ENCODE data around the gene EFCAB7.
"Not testable (repeated sequence)": the region's sequence is repeated elsewhere in the genome, so short reads cannot be mapped to it uniquely, and the experiment has no call there.

- not testable (repeated sequence) for TF ChIP-seq SP1 (IDR thresholded peaks at IDR 0.05); SP1 (CRISPR knock-in tag; IDR thresholded peaks at IDR 0.05); JUND (CRISPR knock-in tag; IDR thresholded peaks at IDR 0.05)
- TF ChIP-seq, protein P1, sequence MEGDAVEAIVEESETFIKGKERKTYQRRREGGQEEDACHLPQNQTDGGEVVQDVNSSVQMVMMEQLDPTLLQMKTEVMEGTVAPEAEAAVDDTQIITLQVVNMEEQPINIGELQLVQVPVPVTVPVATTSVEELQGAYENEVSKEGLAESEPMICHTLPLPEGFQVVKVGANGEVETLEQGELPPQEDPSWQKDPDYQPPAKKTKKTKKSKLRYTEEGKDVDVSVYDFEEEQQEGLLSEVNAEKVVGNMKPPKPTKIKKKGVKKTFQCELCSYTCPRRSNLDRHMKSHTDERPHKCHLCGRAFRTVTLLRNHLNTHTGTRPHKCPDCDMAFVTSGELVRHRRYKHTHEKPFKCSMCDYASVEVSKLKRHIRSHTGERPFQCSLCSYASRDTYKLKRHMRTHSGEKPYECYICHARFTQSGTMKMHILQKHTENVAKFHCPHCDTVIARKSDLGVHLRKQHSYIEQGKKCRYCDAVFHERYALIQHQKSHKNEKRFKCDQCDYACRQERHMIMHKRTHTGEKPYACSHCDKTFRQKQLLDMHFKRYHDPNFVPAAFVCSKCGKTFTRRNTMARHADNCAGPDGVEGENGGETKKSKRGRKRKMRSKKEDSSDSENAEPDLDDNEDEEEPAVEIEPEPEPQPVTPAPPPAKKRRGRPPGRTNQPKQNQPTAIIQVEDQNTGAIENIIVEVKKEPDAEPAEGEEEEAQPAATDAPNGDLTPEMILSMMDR (CRISPR knock-in tag; IDR thresholded peaks at IDR 0.05) = not testable (repeated sequence)
- TF ChIP-seq, protein P2, sequence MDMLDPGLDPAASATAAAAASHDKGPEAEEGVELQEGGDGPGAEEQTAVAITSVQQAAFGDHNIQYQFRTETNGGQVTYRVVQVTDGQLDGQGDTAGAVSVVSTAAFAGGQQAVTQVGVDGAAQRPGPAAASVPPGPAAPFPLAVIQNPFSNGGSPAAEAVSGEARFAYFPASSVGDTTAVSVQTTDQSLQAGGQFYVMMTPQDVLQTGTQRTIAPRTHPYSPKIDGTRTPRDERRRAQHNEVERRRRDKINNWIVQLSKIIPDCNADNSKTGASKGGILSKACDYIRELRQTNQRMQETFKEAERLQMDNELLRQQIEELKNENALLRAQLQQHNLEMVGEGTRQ (IDR thresholded peaks at IDR 0.05; ENCODE audit: low read depth, low read length) = not testable (repeated sequence)
- TF ChIP-seq, protein P2 (CRISPR knock-in tag; IDR thresholded peaks at IDR 0.05; ENCODE audit: borderline replicate concordance) = not testable (repeated sequence)
Measured at GRCh38 chr1:63572686-63573085, 49.4 kb downstream of the EFCAB7 start.
